Measurements from ENCODE around the gene DAPP1.
"Not testable (repeated sequence)": the region's sequence is repeated elsewhere in the genome, so short reads cannot be mapped to it uniquely, and the experiment has no call there.

DAPP1 gene

GRCh38 chr4:99816545-99817308, at the start of gene DAPP1:
Gene DAPP1 (plus strand): TSS chr4:99816827. CDS start chr4:99816914, 87 bp downstream.
- no peak for DNase-seq (ENCODE audit: low spot score)

DNA sequence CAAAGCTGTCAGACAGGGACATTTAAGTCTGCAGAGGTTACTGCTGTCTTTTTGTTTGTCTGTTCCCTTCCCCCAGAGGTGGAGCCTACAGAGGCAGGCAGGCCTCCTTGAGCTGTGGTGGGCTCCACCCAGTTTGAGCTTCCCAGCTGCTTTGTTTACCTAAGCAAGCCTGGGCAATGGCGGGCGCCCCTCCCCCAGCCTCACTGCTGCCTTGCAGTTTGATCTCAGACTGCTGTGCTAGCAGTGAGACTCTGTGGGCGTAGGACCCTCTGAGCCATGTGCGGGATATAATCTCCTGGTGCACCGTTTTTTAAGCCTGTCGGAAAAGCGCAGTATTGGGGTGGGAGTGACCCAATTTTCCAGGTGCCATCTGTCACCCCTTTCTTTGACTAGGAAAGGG, 45.8 kb upstream of the DAPP1 start:
- DNase-seq (ENCODE audit: low spot score), result not testable (repeated sequence)

GRCh38 chr4:99783940-99784339, 32.7 kb upstream of the DAPP1 start:
- no peak for DNase-seq (ENCODE audit: low spot score)

GRCh38 chr4:99784842-99785241, 31.8 kb upstream of the DAPP1 start:
- no peak for DNase-seq (ENCODE audit: low spot score)

DNA sequence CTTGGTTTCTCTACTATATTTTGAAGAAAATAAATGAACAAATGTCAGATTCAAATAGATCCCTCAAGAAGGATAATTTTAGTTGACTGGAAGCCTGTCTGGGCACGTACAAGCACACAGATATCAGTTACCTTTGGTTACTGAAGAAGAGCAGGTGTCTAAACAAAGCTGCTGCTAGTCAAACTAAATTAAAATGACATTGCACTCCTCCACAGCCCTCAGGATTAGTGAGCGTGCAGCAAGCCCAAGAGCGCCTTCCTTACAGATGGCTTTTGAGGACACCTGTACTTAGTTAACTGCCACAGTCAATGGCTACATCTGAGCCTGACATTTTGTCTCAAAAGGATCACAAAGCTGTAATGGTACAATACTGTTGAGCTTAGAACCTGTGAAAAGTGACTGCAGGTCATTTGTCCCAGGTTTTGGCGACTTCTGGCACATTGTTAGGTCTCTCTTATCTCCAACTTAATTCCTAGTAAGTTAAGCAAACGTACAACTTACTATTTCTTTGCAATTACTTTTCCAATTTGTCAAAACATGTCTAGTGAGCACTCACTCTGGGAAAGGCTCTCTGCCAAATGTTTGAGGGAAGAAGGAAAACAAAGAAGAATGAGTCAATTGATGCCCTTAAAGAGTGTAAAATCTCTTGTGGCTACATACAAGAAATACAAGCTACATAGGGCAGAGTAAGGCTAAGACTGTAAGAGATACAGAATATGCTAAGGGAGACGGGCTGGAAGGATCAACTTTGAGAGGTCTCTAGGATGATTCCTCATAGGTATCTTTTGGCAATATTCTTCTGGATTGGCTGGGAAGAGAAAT, 25.6 kb upstream of the DAPP1 start:
- no peak for DNase-seq (ENCODE audit: low spot score)

DNA sequence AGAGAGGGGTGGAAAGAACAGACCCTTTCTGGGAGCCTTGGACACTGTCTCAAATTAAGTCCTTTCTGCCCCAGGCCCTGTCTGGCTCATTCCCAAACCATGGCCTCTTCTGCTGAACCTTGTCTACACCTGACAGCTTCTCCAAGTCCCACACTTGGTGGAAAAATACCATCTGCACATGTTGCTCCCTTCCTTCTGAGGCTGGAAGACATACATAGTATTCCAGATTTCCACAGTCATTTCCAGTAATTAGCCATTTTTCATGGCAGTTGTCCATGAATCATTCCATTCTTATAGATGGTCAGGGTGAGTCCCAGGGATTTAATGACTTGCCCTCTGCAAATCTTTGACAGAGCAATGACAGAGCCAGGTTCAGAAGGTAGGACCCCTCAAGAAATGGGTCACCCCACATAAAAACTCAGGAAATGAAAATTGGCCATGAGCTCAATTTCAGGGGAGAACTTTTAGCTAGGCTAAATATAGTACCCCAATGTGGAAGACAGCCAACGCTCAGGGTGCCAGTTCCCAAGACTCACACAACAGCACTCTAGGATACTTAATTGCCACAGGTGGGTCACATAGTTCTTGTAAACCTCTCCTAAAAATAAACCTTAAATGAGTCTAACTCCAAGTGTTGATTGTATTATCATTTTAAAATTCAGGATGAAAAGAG, 16.2 kb upstream of the DAPP1 start:
- DNase-seq (ENCODE audit: low spot score), result no peak

- no peak for DNase-seq (ENCODE audit: low spot score)
Observed at GRCh38 chr4:99801005-99801699, 15.5 kb upstream of the DAPP1 start.

DNA sequence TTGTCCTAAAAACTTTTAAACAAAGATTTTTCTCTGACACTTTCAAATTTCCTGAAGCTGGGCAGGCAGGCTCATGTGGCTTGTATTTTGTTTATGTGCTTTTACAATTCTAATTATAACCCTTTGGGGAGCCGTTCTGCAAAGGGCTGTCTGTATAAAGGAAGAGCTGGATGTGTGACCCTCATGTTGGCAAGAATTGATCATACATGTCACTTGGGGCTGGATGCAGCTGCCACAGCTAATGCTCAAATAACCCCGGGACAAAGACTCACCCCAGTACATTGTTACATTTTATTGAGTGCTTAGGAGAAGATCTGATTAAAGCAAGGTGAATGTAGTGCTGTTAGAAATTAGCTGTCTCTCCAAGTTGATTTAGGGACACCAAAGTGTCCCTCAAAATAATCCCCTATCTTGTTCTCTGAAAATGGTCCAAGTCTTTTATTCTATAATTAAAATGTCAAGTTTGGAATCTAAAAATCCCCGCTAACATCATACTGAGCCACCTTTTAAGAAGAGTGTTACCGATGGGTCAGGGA, 13.0 kb upstream of the DAPP1 start:
- DNase-seq (ENCODE audit: low spot score), result no peak

- no peak for DNase-seq (ENCODE audit: low spot score)
Observed at GRCh38 chr4:99806545-99806944, 10.1 kb upstream of the DAPP1 start.

- no peak for DNase-seq (ENCODE audit: low spot score)
Observed at GRCh38 chr4:99807666-99808065, 9.0 kb upstream of the DAPP1 start.

DNA sequence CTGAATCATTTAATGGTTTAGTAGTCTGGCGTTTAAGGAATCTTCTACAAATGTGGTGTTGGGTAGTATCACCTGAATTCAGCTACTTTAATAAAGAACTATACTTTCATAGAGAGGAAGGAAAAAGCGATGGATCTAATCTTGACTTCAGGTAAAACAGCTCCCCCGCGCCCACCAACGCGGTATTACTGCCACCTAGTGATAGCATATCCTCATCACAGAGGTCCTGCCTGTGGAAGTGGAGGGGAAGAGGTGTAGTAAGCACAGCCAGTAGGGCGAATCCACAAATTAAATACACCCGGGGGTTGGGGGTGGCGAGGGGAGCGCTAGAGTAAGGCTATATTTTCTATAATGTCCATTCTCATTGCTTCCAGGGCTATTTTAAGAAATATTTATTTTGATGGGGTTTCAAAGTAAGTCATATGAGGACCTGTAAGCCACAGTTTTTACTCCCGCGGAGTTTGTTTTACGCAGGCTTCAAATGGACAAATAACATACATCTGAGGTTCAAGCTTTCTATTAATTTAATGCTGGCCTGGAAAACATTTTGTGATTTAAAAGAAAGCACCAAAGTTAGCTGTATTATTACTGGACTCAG, 8.3 kb upstream of the DAPP1 start:
- peak; percentile 26 for DNase-seq (ENCODE audit: low spot score)

DNA sequence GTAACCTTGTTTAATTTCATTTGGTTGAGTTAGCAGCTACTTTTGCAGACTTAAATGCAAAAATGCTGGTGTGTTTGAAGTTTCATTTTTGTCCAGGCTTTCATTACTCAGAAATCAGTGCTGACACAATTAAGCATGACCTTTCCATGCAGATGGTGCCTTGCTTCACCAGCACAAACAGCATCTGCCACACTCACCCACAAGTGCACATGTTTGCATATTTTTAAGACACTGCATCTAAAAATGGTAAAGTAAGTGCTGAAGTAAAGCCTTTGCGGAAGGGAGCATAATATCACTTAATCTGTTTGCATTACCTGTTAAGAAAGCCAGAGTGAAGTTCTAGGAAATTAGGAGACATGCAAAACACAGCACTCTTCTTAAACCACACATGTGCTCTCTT, 7.3 kb upstream of the DAPP1 start:
- no peak for DNase-seq (ENCODE audit: low spot score)

- DNase-seq (ENCODE audit: low spot score), result no peak
Observed at GRCh38 chr4:99810536-99810935, 6.1 kb upstream of the DAPP1 start.

DNA sequence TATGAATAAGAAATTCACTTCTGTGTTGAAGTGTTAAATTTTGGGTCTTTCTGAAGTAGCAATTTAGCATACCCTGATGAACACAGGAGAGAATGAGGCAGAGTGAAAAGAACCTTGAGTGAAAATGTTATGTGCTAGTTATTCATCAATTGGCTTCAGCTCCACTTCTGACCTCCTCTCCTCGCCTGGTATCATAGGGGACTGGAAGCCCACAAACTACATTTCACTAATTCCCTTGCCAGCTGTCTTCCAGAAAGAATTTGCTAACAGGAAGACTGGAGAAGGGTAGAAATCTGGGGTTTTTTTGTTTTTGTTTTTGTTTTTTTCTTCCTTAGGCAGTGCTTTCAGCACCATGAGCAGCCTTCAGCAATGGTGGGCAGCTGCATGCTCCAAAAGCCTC, 5.5 kb upstream of the DAPP1 start:
- no peak for DNase-seq (ENCODE audit: low spot score)

- DNase-seq (ENCODE audit: low spot score), result no peak
Observed at GRCh38 chr4:99811850-99812249, 4.8 kb upstream of the DAPP1 start.

GRCh38 chr4:99815597-99816011, 1.0 kb upstream of the DAPP1 start:
- no peak for DNase-seq (ENCODE audit: low spot score)

GRCh38 chr4:99817309-99817890, 773 bp downstream of the DAPP1 start:
- no peak for DNase-seq (ENCODE audit: low spot score)

- DNase-seq (ENCODE audit: low spot score), result no peak
Observed at GRCh38 chr4:99818661-99819060, 2.0 kb downstream of the DAPP1 start.

- no peak for DNase-seq (ENCODE audit: low spot score)
Observed at GRCh38 chr4:99821918-99822503, 5.4 kb downstream of the DAPP1 start.

DNA sequence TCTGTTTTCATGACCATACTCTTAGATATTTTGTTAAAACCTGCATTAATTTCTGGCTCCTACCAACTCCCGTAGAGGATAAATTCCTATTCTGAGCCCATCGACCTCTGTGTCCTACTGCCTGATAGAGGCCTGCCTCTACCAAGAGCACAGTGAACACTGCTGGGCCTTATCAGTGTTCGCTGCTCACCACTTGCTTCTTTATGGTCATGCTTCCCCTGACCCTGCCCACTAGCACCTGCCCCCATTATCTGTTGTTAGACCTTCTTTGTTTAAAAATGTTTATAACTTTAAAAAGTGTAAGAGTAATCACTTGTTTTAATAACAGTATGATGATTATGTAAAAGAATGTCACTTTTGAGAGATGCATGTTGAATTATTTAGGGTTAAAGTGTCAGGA, 6.1 kb downstream of the DAPP1 start:
- DNase-seq (ENCODE audit: low spot score), result no peak

Measured in AG08395 (cell line).